HEK293 (cell line): ENCODE data around the gene ZC3H11A.

Experiments
- KLF10 ChIP-seq: fragments of 450-650 bp; IDR thresholded peaks from 2 replicates; pipeline ENCODE4 v1.5.1; 2018; ENCODE audit warnings: missing biosample characterization, mild to moderate bottlenecking, missing genetic modification characterization
- KLF16 ChIP-seq: fragments of 450-650 bp; formaldehyde crosslinking; IDR thresholded peaks from 2 replicates; pipeline ENCODE4 v1.5.1; 2017; ENCODE audit warnings: missing biosample characterization, missing genetic modification characterization
- KLF9 ChIP-seq: fragments of 450-650 bp; formaldehyde crosslinking; IDR thresholded peaks from 2 replicates; pipeline ENCODE4 v1.5.1; 2016; ENCODE audit warnings: missing biosample characterization, missing genetic modification characterization, low read depth
- RBAK ChIP-seq: fragments of 450-650 bp; formaldehyde crosslinking; IDR thresholded peaks from 2 replicates; pipeline ENCODE4 v1.5.1; 2016; ENCODE audit warnings: missing biosample characterization, missing genetic modification characterization
- SALL2 ChIP-seq: fragments of 450-650 bp; formaldehyde crosslinking; IDR thresholded peaks from 2 replicates; pipeline ENCODE4 v1.5.0; 2017; ENCODE audit warnings: missing biosample characterization, mild to moderate bottlenecking, missing genetic modification characterization, borderline replicate concordance
- WT1 ChIP-seq: fragments of 450-650 bp; formaldehyde crosslinking; IDR thresholded peaks from 2 replicates; pipeline ENCODE4 v1.5.1; 2016; ENCODE audit warnings: missing biosample characterization, missing genetic modification characterization
- ZBTB20 ChIP-seq: fragments of 450-650 bp; formaldehyde crosslinking; IDR thresholded peaks from 2 replicates; pipeline ENCODE4 v1.5.1; 2016; ENCODE audit warnings: missing biosample characterization, missing genetic modification characterization
- ZEB2 ChIP-seq: fragments of 450-650 bp; formaldehyde crosslinking; IDR thresholded peaks from 2 replicates; pipeline ENCODE4 v1.5.1; 2016; ENCODE audit warnings: missing biosample characterization, missing genetic modification characterization
- ZNF133 ChIP-seq: fragments of 450-650 bp; formaldehyde crosslinking; IDR thresholded peaks from 2 replicates; pipeline ENCODE4 v1.5.1; 2016; ENCODE audit warnings: missing biosample characterization, missing genetic modification characterization
- ZNF146 ChIP-seq: fragments of 450-650 bp; formaldehyde crosslinking; IDR thresholded peaks from 2 replicates; pipeline ENCODE4 v1.5.1; 2016; ENCODE audit warnings: missing biosample characterization, missing genetic modification characterization
- TF ChIP-seq, protein P1 (sequence below): fragments of 450-650 bp; formaldehyde crosslinking; IDR thresholded peaks from 2 replicates; pipeline ENCODE4 v1.5.1; 2016; ENCODE audit warnings: missing biosample characterization, missing genetic modification characterization
- TF ChIP-seq, protein P2 (sequence below): fragments of 450-650 bp; formaldehyde crosslinking; IDR thresholded peaks from 2 replicates; pipeline ENCODE4 v1.5.1; 2016; ENCODE audit warnings: missing biosample characterization, missing genetic modification characterization
- TF ChIP-seq, protein P3 (sequence below): fragments of 450-650 bp; formaldehyde crosslinking; IDR thresholded peaks from 2 replicates; pipeline ENCODE4 v1.5.1; 2016; ENCODE audit warnings: missing biosample characterization, missing genetic modification characterization
- TF ChIP-seq, protein P4 (sequence below): fragments of 450-650 bp; formaldehyde crosslinking; IDR thresholded peaks from 2 replicates; pipeline ENCODE4 v1.5.1; 2016; ENCODE audit warnings: missing biosample characterization, missing genetic modification characterization

DNA sequence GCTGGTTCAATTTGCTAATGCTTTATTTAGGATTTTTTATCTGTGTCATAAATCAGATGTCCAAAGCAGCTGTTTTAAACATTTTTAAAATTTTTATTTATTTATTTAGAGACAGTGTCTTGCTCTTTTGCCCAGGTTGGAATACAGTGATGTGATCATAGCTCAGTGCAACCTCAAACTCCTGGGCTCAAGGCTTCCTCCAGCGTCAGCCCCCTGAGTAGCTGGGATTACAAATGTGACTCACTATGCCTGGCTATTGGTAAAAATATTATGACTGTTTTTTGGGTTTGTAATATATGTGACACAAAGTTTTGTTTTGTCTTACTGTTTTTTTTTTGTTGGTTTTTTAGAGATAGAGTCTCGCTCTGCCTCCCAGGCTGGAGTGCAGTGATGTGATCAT is 11.8 kb downstream of the ZC3H11A start:
- TF ChIP-seq, protein P1, sequence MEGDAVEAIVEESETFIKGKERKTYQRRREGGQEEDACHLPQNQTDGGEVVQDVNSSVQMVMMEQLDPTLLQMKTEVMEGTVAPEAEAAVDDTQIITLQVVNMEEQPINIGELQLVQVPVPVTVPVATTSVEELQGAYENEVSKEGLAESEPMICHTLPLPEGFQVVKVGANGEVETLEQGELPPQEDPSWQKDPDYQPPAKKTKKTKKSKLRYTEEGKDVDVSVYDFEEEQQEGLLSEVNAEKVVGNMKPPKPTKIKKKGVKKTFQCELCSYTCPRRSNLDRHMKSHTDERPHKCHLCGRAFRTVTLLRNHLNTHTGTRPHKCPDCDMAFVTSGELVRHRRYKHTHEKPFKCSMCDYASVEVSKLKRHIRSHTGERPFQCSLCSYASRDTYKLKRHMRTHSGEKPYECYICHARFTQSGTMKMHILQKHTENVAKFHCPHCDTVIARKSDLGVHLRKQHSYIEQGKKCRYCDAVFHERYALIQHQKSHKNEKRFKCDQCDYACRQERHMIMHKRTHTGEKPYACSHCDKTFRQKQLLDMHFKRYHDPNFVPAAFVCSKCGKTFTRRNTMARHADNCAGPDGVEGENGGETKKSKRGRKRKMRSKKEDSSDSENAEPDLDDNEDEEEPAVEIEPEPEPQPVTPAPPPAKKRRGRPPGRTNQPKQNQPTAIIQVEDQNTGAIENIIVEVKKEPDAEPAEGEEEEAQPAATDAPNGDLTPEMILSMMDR (tag by site-specific recombination) = no peak
- TF ChIP-seq ZNF146 (tag by site-specific recombination) (no peak), KLF10 (tag by site-specific recombination) (no peak), RBAK (no peak), ZNF133 (tag by site-specific recombination) (no peak), SALL2 (tag by site-specific recombination) (no peak), ZBTB20 (no peak), ZEB2 (no peak), KLF16 (tag by site-specific recombination) (no peak), KLF9 (no peak), WT1 (tag by site-specific recombination) (no peak)
- TF ChIP-seq, protein P2, sequence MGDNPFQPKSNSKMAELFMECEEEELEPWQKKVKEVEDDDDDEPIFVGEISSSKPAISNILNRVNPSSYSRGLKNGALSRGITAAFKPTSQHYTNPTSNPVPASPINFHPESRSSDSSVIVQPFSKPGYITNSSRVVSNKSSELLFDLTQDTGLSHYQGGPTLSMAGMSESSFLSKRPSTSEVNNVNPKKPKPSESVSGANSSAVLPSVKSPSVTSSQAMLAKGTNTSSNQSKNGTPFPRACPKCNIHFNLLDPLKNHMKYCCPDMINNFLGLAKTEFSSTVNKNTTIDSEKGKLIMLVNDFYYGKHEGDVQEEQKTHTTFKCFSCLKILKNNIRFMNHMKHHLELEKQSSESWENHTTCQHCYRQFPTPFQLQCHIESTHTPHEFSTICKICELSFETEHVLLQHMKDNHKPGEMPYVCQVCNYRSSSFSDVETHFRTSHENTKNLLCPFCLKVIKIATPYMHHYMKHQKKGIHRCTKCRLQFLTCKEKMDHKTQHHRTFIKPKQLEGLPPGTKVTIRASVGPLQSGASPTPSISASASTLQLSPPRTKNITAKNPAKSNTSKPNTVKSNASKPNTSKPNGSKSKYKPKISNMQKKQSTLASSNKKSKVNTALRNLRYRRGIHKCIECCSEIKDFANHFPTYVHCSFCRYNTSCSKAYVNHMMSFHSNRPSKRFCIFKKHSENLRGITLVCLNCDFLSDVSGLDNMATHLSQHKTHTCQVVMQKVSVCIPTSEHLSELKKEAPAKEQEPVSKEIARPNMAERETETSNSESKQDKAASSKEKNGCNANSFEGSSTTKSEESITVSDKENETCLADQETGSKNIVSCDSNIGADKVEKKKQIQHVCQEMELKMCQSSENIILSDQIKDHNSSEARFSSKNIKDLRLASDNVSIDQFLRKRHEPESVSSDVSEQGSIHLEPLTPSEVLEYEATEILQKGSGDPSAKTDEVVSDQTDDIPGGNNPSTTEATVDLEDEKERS = no peak
- TF ChIP-seq, protein P3, sequence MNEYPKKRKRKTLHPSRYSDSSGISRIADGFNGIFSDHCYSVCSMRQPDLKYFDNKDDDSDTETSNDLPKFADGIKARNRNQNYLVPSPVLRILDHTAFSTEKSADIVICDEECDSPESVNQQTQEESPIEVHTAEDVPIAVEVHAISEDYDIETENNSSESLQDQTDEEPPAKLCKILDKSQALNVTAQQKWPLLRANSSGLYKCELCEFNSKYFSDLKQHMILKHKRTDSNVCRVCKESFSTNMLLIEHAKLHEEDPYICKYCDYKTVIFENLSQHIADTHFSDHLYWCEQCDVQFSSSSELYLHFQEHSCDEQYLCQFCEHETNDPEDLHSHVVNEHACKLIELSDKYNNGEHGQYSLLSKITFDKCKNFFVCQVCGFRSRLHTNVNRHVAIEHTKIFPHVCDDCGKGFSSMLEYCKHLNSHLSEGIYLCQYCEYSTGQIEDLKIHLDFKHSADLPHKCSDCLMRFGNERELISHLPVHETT (tag by site-specific recombination) = no peak
- TF ChIP-seq, protein P4, sequence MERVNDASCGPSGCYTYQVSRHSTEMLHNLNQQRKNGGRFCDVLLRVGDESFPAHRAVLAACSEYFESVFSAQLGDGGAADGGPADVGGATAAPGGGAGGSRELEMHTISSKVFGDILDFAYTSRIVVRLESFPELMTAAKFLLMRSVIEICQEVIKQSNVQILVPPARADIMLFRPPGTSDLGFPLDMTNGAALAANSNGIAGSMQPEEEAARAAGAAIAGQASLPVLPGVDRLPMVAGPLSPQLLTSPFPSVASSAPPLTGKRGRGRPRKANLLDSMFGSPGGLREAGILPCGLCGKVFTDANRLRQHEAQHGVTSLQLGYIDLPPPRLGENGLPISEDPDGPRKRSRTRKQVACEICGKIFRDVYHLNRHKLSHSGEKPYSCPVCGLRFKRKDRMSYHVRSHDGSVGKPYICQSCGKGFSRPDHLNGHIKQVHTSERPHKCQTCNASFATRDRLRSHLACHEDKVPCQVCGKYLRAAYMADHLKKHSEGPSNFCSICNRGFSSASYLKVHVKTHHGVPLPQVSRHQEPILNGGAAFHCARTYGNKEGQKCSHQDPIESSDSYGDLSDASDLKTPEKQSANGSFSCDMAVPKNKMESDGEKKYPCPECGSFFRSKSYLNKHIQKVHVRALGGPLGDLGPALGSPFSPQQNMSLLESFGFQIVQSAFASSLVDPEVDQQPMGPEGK (tag by site-specific recombination) = no peak
